CD4-positive, alpha-beta T cell treated with Interleukin-6 for 4 hours (primary cell): ENCODE measurements around the gene EGFR.

Experiments used
- DNase-seq: peaks from one replicate; pipeline ENCODE4 v3.0.0-alpha.2; 2020; ENCODE audit warnings: mixed read lengths

The EGFR gene

GRCh38 chr7:55108401-55108800, 89.6 kb downstream of the EGFR start:
- no peak for DNase-seq

- no peak for DNase-seq
These were observed 90.0 kb downstream of the EGFR start for GRCh38 chr7:55108818-55109217.

DNA sequence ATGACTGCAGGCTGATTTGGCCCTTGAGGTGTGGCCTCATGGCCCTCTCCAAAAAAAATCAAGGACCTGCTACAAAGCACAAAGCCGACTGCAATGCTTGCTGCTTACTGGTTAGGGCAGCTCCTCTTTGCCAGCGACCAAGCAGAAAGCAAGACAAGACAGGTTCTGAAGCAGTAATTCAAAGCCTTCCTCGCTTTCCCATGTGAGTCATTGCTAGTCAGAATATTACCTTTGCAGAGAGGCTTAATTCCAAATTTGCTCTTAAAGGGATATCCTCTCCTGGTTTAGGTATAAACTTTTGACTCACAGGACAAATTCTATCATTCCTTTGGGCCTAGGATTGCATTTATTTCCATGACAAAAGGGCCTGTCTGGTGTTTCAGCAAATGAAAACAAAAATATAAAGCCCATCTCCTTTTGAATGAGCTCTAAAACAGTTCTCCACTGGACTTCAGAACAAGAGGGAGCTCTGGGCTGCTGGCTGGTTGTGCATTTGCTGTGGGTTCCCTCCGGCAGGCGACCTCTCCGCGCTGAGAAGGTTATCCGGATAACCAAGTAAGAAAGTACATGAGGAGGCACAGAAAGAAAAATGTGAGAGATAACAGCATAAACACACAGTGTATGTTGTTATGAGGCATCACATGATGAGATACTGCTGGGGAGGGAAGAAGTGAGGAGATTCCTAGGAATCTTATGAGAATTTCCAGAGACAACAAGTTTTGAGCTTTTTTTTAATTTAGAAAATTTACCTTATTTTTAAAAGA, 90.8 kb downstream of the EGFR start:
- DNase-seq, result no peak

GRCh38 chr7:55110282-55110992, 91.6 kb downstream of the EGFR start:
- DNase-seq, result no peak

- DNase-seq, result no peak
These were observed 92.2 kb downstream of the EGFR start for GRCh38 chr7:55110993-55111361.

DNA sequence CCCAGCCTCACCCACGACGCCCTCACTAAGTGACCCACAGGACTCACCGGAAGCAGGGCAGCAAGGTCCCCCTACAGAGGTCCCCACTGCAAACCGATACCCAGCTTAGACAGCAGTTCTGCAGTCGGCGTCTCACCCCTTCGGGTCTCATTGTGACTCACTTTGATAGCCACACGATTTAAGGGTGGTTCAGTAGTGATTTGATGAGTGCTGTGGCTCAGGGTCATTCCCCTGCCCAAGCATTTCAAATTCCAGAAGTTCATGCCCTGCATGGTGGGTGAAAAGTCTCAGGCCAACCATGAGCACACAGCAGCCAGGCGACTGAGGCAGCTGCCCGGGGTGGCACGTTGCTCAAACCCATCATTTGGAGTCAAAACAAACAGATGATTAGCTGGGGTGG, 93.2 kb downstream of the EGFR start:
- no peak for DNase-seq

GRCh38 chr7:55113760-55114540, 95.1 kb downstream of the EGFR start:
- DNase-seq, result no peak

DNA sequence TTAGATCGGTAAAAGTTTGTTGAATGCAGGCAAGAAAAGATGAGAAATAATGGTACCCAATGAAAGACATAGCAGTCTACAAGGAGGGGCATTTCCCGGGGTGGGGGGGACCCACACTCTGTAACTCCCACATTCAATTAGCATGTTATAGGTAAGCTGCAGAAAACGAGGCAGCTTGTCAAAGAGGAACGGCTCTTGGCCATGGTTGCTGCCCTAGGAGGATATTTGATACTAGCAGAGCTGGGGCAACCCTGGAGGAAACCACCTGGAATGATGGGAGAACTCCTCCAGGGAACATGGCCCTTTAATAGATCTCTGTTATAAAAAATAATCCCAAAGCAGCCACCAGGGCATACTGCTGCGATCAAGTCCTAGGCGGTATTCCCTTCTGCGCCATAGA, 98.5 kb downstream of the EGFR start:
- no peak for DNase-seq

GRCh38 chr7:55118426-55118825, 99.6 kb downstream of the EGFR start:
- no peak for DNase-seq

GRCh38 chr7:55119571-55119970, 100.8 kb downstream of the EGFR start:
- DNase-seq, result no peak

DNA sequence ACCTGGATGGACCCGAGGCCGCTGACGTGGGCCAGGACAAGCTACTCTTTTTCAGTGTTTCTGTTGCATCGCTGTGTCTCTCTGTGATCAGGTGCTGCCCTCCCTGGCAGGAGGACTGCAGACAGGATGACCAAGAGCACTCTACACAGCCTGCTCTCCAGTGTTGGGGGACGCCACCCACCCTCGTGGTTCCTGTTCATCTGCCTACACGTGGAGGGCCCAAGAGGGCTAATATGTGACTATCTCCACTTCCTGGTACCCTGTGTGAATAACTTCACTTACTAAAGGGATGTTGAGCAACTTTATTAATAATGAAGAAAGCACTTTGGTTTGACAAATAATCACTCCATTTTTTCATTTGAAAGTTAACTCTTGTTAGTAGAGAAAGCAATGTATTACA, 101.3 kb downstream of the EGFR start:
- DNase-seq, result no peak

- no peak for DNase-seq
These were observed 101.8 kb downstream of the EGFR start for GRCh38 chr7:55120501-55121198.

DNA sequence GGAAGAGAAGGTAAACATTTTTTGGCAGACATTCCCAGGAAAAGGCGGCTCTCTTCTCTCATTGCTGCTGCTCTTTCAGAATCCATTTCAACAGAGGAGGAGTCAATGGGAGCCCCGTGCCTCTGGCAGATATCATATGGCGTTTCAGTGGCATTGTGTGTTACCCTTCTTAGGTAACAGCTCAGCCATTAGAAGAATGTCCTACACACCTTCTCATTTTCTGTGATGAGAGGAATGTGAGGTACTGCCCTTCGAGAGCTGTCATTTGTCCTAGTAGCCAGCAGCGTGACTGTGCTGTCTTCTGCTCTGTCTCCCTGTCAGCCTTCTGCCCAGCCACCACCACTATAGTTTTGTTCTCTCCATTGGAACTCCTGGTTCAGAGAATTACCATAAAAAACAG, 102.4 kb downstream of the EGFR start:
- no peak for DNase-seq

GRCh38 chr7:55122263-55122662, 103.4 kb downstream of the EGFR start:
- DNase-seq, result no peak

DNA sequence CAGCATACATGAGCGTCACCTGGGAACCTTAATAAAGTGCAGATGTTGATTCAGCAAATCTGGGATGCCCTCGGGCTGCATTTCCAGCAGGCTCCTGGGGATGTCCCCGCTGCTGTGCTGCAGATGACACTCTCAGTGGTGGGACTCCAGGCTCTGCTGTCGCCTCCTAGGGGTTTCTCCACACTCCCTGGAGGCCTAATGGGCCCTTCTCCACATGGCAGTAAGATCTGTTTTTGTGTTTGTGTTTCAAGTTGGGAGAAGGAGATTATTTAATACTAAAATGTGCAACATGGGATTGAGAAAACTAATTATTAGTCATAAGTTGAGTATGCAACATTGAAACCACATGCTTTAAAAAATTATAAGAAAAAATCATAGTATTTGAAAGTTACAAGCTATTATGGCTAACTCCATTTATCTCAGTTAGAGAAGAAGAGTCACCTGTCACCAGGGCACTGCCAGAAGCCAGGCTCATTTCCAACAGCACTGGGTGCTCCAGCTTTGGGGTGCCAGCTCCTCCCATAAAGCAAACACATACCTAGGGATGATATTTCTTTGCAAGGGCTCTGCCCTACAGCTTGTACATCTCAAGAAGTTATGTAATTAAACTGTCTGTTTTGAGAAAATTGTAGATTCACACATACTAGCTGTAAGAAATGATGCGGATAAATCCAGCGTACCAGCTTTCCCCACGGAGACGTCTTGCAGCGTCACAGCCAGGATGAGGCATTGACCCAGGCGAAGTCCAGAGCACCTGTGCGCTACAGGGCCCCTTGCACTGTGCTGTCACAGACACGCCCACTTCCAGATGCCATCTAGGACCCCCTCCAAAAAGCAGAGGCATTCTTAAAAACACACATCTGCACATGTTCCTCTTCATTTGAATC, 106.4 kb downstream of the EGFR start:
- no peak for DNase-seq

GRCh38 chr7:55127135-55127551, 108.3 kb downstream of the EGFR start:
- no peak for DNase-seq

DNA sequence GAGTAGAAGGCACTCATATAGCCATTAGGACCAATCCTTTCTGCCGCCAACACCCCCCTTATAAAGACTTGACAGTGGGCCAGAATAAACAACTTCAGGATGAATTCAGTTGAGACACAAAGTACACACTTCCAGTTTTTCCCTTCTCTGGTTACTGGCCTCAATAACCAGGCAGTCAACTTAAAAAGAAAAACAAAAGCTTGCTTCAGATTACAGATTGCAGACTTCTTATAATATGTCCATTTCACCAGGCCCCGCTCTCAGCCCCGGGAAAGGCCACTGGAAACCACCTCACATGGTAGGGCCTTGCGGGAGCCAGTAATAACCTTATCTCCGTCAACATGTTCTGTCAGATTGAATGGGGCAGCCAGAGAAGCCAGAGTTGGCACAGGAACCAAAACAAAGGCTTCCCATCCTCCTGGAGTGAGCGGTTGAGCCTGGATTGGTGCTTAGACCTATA, 108.8 kb downstream of the EGFR start:
- no peak for DNase-seq

GRCh38 chr7:55128693-55129394, 110.0 kb downstream of the EGFR start:
- no peak for DNase-seq

GRCh38 chr7:55129541-55130394, 111.0 kb downstream of the EGFR start:
- DNase-seq, result no peak

- no peak for DNase-seq
These were observed 111.8 kb downstream of the EGFR start for GRCh38 chr7:55130395-55131141.
